Measurements from ENCODE around the gene IGLL5.

GRCh38 chr22:22886546-22886945 is 1.1 kb upstream of the IGLL5 start:
- TF ChIP-seq SP2 (tag by site-specific recombination; IDR thresholded peaks at IDR 0.05) (no peak), ZBTB1 (tag by site-specific recombination; IDR thresholded peaks at IDR 0.05) (no peak), KLF8 (tag by site-specific recombination; IDR thresholded peaks at IDR 0.05) (no peak), ZNF266 (tag by site-specific recombination; IDR thresholded peaks at IDR 0.05; ENCODE audit: low read depth) (no peak), ZNF580 (tag by site-specific recombination; IDR thresholded peaks at IDR 0.05) (no peak), CTCF (tag by site-specific recombination; IDR thresholded peaks at IDR 0.05) (no peak)
